IgD-negative memory B cell (primary cell): ENCODE measurements around the gene FERMT3. TPM values are rescaled to one million over a fixed set of nuclear protein-coding genes. Genes with fewer than 3 reads are reported as not detected.

Source experiments
- polyA plus RNA-seq: library from polyadenylated mRNA; unstranded; fragments of 300-500 nt; fragmentation: Illumina TruSeq; gene quantifications from one replicate; pipeline ENCODE4 v1.2.3, GENCODE V29; 2021

FERMT3 gene
- polyA plus RNA-seq, 1 donor from 2014 or later, result 149 TPM

Other genes starting within 250 kb of the FERMT3 start
- 298 TPM for gene COX8A, start 232.1 kb upstream of the FERMT3 start, polyA plus RNA-seq
- 117 TPM for gene OTUB1, start 220.3 kb upstream of the FERMT3 start, polyA plus RNA-seq
- not detected for gene FLRT1, start 170.8 kb upstream of the FERMT3 start, polyA plus RNA-seq
- 9.7 TPM for gene MACROD1, start 40.6 kb upstream of the FERMT3 start, polyA plus RNA-seq
- gene STIP1, start 20.6 kb upstream of the FERMT3 start, polyA plus RNA-seq, result 102 TPM
- 75.0 TPM for gene TRPT1, start 19.5 kb downstream of the FERMT3 start, polyA plus RNA-seq
- 56.6 TPM for gene NUDT22, start 19.6 kb downstream of the FERMT3 start, polyA plus RNA-seq
- gene DNAJC4, start 23.8 kb downstream of the FERMT3 start, polyA plus RNA-seq, result 49.3 TPM
- gene VEGFB, start 27.9 kb downstream of the FERMT3 start, polyA plus RNA-seq, result 34.8 TPM
- 101 TPM for gene FKBP2, start 34.4 kb downstream of the FERMT3 start, polyA plus RNA-seq
- 48.1 TPM for gene PPP1R14B, start 40.2 kb downstream of the FERMT3 start, polyA plus RNA-seq
- gene PLCB3, start 44.8 kb downstream of the FERMT3 start, polyA plus RNA-seq, result 0.33 TPM
- gene BAD, start 77.9 kb downstream of the FERMT3 start, polyA plus RNA-seq, result 53.2 TPM
- gene GPR137, start 79.1 kb downstream of the FERMT3 start, polyA plus RNA-seq, result 19.7 TPM
- gene KCNK4, start 84.6 kb downstream of the FERMT3 start, polyA plus RNA-seq, result not detected
- not detected for gene CATSPERZ, start 93.6 kb downstream of the FERMT3 start, polyA plus RNA-seq
- 11.2 TPM for gene ESRRA, start 98.8 kb downstream of the FERMT3 start, polyA plus RNA-seq
- 560 TPM for gene TRMT112, start 110.8 kb downstream of the FERMT3 start, polyA plus RNA-seq
- 185 TPM for gene PRDX5, start 111.4 kb downstream of the FERMT3 start, polyA plus RNA-seq
- 33.0 TPM for gene CCDC88B, start 133.5 kb downstream of the FERMT3 start, polyA plus RNA-seq
- gene RPS6KA4, start 152.4 kb downstream of the FERMT3 start, polyA plus RNA-seq, result 12.2 TPM